Ishikawa (cell line): Measurements from ENCODE around the gene MICAL3.

ENCODE experiments used
- CEBPB ChIP-seq: IDR thresholded peaks from 2 replicates; pipeline ENCODE4 v1.6.1; 2012
- CREB1 ChIP-seq: IDR thresholded peaks from 2 replicates; pipeline ENCODE4 v1.6.1; 2012; ENCODE audit warnings: low read depth
- EGR1 ChIP-seq: IDR thresholded peaks from 2 replicates; pipeline ENCODE4 v1.6.1; 2012
- EP300 ChIP-seq: IDR thresholded peaks from 2 replicates; pipeline ENCODE4 v1.6.1; 2012; ENCODE audit warnings: borderline replicate concordance
- FOXM1 ChIP-seq: IDR thresholded peaks from 2 replicates; pipeline ENCODE4 v1.6.1; 2012; ENCODE audit warnings: low read depth, borderline replicate concordance
- NFIC ChIP-seq: IDR thresholded peaks from 2 replicates; pipeline ENCODE4 v1.6.1; 2012
- RAD21 ChIP-seq: IDR thresholded peaks from 2 replicates; pipeline ENCODE4 v1.6.1; 2012; ENCODE audit warnings: low read depth
- TAF1 ChIP-seq: IDR thresholded peaks from 2 replicates; pipeline ENCODE4 v1.6.1; 2012; ENCODE audit warnings: low read depth, mild to moderate bottlenecking
- TCF12 ChIP-seq: IDR thresholded peaks from 2 replicates; pipeline ENCODE4 v1.6.1; 2012; ENCODE audit warnings: low read depth
- TEAD4 ChIP-seq: IDR thresholded peaks from 2 replicates; pipeline ENCODE4 v1.6.1; 2012
- YY1 ChIP-seq: IDR thresholded peaks from 2 replicates; pipeline ENCODE4 v1.6.1; 2012; ENCODE audit warnings: low read depth
- TF ChIP-seq, protein P1 (sequence below): IDR thresholded peaks from 2 replicates; pipeline ENCODE4 v1.6.1; 2012; ENCODE audit warnings: low read depth, mild to moderate bottlenecking
- TF ChIP-seq, protein P2 (sequence below): IDR thresholded peaks from 2 replicates; pipeline ENCODE4 v1.6.1; 2012

DNA sequence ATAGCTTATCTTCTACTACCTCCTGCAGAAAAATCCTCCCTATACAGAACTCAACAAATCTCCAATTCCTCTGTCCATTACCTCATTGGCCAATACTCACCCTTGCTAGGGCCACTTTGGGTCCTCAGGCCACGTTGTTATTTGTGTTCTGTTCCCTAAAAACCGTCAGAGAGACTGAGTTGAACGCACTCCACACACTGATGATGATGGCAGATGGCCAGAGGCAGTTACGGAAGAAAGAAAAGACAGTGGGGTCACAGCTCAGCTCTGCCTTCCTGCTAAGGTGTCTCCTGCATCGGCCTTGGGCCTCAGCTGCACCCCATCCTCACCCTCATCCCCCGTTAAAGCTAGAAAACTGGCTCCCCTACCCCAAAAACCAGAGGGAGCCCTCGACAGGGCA lies 66.2 kb downstream of the MICAL3 start:
- TF ChIP-seq, protein P1, sequence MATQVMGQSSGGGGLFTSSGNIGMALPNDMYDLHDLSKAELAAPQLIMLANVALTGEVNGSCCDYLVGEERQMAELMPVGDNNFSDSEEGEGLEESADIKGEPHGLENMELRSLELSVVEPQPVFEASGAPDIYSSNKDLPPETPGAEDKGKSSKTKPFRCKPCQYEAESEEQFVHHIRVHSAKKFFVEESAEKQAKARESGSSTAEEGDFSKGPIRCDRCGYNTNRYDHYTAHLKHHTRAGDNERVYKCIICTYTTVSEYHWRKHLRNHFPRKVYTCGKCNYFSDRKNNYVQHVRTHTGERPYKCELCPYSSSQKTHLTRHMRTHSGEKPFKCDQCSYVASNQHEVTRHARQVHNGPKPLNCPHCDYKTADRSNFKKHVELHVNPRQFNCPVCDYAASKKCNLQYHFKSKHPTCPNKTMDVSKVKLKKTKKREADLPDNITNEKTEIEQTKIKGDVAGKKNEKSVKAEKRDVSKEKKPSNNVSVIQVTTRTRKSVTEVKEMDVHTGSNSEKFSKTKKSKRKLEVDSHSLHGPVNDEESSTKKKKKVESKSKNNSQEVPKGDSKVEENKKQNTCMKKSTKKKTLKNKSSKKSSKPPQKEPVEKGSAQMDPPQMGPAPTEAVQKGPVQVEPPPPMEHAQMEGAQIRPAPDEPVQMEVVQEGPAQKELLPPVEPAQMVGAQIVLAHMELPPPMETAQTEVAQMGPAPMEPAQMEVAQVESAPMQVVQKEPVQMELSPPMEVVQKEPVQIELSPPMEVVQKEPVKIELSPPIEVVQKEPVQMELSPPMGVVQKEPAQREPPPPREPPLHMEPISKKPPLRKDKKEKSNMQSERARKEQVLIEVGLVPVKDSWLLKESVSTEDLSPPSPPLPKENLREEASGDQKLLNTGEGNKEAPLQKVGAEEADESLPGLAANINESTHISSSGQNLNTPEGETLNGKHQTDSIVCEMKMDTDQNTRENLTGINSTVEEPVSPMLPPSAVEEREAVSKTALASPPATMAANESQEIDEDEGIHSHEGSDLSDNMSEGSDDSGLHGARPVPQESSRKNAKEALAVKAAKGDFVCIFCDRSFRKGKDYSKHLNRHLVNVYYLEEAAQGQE = no peak
- TF ChIP-seq EGR1 (no peak), EP300 (no peak), RAD21 (no peak), YY1 (no peak), TAF1 (no peak), FOXM1 (no peak), CREB1 (no peak), TEAD4 (no peak), TCF12 (no peak), NFIC (no peak), CEBPB (no peak)
- TF ChIP-seq, protein P2, sequence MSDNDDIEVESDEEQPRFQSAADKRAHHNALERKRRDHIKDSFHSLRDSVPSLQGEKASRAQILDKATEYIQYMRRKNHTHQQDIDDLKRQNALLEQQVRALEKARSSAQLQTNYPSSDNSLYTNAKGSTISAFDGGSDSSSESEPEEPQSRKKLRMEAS = no peak
